Stimulated activated CD8-positive, alpha-beta memory T cell treated with anti-CD3 and anti-CD28 coated beads, Interleukin-15, amount 100 ng/mL, for 1 hour (primary cell): Measurements from ENCODE around the gene MGMT.

Source experiments
- DNase-seq: peaks from one replicate; pipeline ENCODE4 v3.0.0-alpha.2; 2020; ENCODE audit warnings: low read depth

MGMT gene

DNA sequence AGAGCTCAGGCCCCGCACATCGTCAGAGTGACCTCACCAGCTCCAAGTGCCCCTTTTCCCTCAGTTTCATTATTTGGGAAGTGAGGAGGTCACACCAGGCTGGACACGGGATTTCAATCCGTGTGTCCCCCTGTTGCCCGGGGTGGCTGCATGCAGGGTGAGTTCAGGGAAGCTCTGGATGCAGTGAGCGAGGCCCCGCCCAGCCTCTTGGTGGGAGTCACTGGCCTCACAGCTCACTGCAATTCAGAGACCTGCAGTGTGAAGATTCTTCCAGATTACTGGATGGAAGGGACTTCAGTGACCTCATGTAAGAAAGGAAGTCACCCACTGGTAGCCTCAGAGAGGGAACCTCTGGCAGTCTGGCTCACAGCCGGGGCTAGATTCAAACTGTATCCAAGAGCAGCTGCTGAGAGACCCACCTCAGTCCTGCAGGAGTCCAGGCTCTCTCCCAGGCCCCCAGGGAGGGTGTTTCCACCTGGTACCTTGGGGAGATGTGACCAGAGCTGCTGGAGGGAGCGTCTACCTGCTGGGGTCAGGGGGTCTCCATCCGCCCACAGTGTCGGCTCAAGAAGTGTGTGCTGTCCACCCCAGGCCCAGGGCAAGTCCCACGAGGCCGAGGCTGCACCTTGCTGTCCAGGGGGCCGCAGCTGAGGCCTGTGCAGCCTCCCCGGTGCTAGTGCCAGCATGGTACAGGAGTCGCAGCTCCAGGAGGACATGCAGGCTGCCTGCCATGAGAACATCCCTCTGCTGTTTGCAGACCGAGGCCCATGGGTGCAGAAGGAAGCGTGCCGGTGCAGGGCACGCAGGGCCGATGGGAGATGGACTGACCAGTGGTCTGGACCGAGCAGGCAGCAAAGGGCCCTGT, 54.4 kb downstream of the MGMT start:
- DNase-seq = no peak

DNA sequence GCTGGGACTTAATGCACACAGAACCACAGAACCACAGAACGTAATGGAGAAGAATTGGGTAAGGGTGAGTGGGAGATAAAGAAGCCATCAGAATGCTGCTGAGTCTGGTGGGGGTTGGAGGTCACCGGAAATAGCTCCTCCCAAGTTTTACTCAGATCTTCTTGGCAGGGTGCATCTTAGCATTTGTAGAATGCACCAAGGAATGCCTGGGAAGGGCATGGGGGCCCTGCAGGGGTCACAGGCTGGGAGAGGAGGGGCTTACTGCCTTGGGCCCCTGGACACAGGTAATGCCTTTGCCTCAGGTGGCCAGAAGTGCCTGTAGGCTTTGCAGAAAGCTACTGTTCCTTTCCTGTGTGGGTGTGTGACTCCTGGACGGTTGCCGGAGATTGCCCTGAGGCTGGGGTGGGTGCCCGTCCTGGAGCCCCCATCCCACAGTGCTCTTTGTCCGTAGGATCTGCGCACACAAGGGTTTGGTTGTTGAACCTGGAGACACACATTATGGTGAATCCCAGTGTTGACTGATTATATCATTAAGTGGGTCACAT, 55.1 kb downstream of the MGMT start:
- DNase-seq = no peak

GRCh38 chr10:129523031-129523722, 56.1 kb downstream of the MGMT start:
- DNase-seq = no peak

- DNase-seq = no peak
Measured at GRCh38 chr10:129523723-129524316, 56.8 kb downstream of the MGMT start.

GRCh38 chr10:129524936-129525335, 57.9 kb downstream of the MGMT start:
- no peak for DNase-seq

DNA sequence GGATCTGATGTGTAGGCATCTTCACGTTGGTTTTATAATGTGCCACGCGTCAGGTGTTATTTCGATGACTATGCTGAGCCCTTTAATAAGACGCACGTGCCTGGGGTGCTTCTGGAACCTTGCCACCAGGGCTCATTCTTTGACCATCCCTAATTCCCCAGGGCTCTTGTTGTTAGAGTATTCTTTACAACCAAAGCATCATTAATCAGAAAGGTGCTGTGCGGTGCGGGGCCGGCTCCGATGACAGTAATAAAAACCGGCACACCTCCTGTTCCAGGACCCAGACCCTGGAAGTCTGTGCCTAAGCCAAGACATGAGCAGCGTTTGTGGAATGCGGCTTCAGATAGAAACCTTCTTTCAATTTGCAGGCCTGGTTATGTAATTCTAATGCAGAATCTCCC, 58.4 kb downstream of the MGMT start:
- DNase-seq = no peak

DNA sequence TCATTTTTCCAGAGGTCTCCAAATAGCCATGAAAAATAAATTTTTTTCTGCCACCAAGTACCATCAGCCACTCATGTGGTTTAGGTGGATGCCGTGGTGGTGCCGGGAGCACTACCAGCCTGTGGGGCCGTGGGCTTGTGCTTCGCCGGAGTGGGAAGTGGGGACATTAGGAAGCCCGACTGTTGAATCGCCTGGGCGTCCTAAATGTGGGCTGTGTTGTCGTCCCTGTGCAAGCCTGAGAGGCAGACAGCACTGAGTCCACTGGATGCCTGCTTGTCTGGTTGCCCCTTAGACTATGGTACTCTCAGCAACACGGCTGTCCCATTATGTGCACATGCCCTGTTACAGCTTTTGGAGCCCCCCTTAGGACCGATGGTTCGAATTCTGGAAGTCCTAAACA, 59.9 kb downstream of the MGMT start:
- DNase-seq = no peak

DNA sequence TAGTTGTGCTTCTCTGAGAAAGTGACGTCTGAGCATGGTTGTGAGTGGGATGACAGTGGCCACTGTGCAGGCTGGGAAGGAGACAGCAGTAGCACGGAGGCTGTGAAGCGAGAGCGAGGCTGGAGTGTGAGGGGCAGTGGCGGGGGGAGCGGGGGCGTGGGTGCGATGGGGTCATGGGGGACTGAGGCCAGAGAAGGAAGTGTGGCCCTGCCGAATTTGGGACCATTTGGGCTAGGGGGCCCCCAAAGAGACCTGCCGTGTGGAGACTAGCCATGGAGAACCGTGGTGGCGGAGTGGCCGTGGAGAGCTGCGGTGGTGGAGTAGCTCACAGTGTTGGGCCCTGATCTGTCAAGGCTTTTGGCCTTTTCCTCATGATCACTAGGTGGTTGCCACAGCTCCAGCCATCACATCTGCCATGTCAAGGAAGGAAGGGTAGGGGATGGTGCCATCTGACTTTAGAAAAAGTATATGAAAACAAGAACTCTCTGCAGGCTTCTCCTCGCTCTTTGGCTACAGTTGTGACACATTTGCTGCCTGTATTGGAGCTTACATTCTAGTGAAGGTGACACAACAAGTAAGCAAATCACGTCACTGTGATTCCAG, 61.4 kb downstream of the MGMT start:
- no peak for DNase-seq

DNA sequence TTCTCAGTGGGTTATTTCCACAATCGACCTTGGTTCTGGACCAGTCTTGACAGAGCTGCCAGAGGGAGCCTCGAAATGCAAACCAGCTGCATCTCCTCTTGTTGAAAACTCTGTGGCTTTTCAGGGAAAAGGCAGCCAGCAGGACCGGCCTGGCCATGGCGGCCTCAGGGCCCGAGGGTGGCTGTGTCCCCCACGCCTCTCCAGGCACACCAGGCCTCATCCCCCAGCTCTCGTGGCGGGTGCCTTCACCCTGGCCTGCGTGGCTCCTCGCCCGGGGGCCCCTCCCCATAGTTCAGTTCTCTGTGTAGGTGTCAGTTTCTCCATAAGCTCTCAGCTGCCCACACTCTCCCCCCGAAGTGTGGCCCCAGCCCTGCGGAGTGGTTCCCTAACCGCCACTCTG, 63.5 kb downstream of the MGMT start:
- DNase-seq = no peak

DNA sequence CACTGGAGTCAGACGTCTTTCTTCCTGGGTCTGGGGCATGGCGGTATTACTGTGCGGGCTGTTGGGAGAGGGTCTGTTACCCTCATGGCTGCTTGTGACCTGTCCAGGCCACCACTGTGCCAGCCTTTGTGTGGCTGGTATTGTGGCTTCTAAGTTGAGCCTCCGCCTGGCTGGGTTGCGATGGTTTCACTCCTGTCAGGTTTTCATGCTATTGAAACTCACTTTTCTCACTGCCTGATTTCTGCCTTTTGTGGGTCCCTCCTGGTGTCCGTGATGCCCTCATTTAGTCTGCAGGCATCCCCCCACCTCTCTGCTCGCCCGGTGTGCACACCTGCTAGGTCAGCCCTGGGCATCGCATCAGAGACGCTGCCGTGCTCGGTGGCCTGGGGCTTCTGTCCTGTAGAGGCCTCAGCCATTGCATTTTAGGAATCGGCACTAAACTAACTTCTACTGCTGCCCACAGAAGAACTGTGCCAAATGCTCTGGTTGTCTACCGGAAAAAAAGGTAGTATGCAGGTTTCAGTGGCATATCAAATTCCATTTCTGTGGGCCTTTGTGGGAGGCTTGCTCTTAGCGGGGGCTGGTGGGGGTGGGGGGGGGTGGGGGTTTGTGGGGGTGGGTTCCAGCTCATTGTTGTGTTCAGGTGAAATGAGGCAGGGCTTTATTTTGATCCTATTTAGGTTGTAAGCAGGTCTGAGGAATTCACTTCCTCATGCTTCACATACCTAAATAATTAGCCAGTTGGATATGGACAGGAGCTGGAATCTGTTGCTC, 64.3 kb downstream of the MGMT start:
- DNase-seq = no peak

DNA sequence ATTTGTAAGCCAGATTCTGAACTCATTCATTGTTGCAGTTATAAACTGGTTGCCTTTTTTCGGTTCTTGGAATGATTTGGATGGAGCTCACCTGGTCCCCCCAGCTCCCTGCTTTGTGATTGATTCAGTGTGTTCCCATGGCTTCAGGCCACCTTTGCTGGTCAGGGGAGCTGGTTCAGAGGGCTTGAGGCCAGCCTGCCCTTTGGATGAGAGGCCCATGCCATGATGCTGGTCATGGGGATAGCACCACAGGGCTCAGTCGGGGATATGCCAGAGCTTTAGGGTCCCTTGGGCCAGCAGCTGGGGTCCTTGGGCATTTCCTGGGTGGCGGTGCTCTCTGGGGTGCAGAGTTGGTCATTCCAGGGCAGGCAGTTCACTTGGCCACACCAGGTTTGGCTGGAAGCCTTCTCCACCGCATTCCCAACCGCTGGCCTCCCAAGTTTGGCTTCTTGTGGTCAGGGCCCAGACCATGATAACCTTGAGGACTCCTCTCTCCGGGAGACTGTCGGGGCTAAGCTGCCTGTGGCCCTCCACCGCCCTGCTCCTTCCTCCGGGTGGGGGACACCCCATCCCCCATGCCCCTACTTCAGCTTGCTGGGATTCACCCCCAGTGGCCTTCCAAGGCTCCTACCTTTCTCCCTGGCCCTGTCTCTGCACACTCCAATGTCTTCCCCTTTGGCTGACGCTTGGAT, 65.1 kb downstream of the MGMT start:
- DNase-seq = no peak

DNA sequence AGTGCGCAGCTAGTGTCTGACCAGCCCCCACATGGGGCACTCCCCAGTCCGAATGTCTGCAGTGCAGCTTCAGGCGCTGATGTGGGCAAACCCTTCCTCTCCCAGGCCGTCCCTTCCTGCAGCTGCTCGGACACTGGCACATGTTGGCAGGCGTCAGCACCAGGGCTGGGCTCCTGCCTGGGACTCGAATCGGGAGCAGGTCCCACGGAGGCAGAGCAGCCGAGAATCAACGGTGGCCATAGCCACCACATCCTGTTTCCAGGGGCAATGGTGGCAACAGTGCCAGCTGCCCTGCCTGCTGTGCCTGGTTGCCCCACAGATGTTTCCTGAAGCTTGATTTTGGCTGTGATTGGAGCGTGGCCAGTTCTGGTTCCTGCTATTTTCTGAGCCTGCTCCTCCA, 65.8 kb downstream of the MGMT start:
- no peak for DNase-seq

DNA sequence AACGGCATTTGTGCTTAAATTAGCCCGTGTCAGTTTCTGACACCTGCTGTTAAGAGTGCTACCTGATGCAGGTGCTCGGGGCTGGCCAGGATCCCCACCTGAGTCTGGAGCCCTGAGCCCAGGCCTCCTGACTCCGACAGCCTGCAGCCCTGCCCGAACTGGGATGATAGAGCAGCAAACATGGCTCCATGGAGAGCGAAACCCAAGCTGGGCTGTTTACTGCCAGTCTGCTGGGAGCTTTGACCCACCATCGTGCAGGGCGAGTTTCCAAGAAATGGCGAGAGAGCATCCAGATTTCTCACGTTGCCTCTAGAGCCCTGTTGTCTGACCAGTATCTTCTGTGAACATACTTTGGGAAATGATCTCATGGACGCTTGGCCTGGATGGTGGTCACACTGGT, 66.2 kb downstream of the MGMT start:
- DNase-seq = no peak

- no peak for DNase-seq
Measured at GRCh38 chr10:129534826-129535225, 67.8 kb downstream of the MGMT start.

- DNase-seq = no peak
Measured at GRCh38 chr10:129536336-129536735, 69.3 kb downstream of the MGMT start.

GRCh38 chr10:129537151-129537550, 70.1 kb downstream of the MGMT start:
- DNase-seq = no peak

- DNase-seq = no peak
Measured at GRCh38 chr10:129538236-129538635, 71.2 kb downstream of the MGMT start.

DNA sequence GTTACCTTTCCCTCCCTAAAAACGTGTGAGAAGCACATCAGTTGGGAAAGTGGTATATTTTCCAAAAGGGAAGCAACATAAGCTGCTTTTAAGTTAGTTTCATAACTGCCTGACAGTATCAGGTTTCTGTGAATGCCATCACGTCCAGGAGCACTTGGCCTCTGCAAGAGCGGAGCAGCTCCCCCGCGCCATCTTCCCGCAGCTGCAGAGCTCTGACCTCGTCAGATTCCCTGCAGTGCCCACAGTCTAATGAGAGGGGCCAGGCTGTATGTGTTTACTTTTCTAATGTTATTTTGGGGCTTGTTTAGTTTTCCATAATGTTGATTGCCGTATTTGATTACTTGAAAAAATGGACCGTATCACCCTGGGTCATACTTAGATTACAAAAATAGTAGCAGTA, 74.2 kb downstream of the MGMT start:
- DNase-seq = no peak

- no peak for DNase-seq
Measured at GRCh38 chr10:129541748-129542487, 74.9 kb downstream of the MGMT start.

DNA sequence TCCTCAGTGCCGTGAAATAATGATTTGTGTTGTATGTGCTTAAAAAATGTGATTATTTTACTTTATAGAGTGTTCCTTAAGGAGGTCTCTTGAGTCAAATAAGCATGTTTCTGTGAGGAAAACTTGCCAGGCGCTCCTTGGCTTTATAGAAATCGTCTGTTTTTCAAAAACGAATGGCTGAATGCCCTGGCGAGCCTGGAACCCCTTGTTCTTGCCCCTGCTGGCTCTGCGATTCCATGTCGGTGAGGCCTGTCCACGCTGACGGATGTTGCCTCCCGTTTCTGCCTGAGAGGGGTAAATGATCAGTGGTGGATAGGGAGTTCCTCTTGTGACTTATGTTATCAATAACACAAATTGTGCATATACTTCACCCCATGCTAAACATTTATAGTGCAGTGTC, 75.5 kb downstream of the MGMT start:
- DNase-seq = no peak
